ENCODE results near the gene OMP.

Gene OMP

DNA sequence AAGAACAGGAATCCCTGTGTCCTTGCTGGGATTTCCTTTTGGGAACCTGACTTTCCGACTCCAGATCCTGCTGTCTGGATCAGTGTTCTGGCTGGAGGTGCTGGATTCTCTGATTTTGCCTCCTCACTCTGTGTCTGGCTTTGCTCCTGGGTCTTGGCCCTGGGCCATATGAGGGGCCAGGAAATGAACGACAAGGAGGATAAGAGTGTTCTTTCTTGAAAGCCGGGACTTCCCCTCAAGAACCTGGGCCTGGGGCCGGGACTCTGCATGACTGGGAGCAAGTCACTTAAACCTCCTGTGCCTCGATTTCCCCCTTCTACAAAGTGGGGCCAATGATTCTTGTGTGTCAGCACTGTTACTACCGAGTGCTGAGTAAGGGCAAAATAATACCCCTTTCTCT, 22.6 kb downstream of the OMP start:
- no peak for DNase-seq

DNA sequence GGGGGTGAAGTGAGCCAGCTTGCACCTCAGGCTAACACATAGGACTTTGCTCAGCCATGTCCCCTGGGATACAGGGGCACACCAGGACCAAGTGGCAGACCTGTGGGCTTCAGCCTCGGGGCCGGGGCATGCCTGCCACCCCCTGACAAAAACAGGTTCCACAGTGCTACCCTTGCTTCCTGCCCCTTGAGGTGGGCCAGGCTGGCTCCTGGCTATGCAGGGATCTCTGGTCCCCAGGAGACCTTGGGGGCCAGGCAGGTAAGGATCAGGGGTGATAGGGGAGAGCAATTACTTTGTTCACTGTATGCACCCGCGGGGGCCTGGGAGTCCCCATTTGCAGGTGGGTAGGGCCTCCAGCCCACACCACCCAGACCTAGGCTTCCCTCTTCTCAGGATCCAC, 23.1 kb downstream of the OMP start:
- DNase-seq = no peak

DNA sequence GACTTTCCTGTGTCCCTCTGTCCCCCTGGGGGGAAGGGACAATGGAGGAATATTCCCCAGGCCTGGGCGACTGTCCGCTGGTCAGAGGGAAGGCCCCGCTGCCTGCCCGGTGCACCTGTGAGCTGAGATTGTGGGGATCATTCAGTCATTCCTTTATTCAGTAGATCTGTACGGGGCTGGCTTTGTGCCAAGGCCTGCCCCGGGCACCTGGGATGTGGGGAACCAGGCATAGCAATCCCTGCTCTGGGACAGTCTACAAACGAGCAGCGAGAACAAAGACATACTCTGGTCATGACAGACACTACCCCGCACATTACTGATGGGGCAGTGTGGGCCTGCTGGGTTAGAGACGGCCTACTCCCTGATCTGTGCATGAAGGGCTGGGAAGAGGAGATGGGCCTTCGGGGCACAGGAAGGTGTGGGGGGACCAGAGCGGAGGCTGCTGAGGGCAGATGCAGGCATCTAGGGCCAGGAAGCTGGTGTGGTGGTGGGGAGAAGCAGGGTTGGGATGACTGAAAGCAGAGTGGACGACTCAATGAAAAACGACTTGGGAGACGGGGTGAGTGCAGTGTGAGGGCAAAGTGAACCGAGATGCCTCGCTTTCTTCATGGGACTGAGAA, 23.6 kb downstream of the OMP start:
- no peak for DNase-seq

DNA sequence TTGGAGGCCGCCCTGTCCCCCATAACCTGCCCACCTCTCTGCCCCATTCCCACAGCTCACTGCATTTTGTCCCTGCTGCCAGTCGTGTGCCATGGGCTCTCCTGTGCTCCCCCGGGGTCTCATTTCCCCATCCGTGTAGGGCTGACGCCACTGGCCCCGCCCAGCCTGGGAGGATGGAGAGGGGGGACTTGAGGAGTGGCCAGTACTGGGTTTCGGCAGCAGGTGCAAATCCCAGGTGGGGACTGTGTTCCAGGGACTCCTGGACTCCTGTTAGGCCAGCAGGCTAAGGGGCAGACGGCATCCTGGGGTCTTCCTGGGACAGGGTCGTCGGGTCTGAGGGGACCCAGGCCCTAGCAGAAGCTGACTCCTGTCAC, 24.2 kb downstream of the OMP start:
- no peak for DNase-seq

DNA sequence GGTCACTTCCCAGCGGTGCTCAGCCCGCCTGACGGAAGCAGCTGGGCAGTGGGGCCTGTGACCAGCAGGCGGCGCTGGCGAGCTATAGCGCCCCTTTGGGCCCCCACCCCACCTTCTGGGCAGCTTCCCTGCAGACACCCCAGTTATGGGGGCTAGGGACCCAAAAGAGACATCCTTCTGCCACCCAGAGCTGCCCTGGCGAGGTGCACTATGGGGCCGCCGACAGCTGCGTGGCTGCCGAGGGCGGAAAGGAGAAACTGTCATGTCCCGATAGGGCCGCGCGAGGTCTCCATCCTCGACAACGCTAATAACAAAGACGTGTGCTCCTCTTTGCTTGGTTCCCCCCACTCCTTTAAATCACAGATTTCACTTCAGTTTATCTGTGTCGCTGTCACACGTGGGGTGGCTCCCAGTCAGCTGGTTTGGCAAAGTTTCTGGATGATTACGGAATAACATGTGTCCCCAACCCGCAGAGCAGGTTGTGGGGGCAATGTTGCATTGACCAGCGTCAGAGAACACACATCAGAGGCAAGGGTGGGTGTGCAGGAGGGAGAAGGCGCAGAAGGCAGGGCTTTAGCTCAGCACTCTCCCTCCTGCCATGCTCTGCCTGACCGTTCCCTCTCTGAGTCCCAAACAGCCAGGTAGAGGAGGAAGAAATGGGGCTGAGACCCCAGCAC, 24.7 kb downstream of the OMP start:
- DNase-seq = peak; percentile 64

DNA sequence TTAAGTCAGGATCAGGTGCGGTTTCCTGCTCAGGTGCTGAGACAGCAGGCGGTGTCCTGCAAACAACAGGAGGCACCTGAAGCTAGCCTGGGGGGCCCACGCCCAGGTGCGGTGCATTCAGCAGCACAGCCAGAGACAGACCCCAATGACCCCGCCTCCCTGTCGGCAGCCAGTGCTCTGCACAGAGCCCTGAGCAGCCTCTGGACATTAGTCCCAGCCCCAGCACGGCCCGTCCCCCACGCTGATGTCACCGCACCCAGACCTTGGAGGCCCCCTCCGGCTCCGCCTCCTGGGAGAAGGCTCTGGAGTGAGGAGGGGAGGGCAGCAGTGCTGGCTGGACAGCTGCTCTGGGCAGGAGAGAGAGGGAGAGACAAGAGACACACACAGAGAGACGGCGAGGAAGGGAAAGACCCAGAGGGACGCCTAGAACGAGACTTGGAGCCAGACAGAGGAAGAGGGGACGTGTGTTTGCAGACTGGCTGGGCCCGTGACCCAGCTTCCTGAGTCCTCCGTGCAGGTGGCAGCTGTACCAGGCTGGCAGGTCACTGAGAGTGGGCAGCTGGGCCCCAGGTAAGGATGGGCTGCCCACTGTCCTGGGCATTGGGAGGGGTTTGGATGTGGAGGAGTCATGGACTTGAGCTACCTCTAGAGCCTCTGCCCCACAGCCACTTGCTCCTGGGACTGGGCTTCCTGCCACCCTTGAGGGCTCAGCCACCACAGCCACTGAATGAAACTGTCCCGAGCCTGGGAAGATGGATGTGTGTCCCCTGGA, 25.5 kb downstream of the OMP start, which contains the start of gene MYO7A:
MYO7A (plus strand) TSS at position 327 of the 772 bp plus-strand sequence. CDS start 2,389 bp downstream, outside the sequence.
- DNase-seq = no peak

DNA sequence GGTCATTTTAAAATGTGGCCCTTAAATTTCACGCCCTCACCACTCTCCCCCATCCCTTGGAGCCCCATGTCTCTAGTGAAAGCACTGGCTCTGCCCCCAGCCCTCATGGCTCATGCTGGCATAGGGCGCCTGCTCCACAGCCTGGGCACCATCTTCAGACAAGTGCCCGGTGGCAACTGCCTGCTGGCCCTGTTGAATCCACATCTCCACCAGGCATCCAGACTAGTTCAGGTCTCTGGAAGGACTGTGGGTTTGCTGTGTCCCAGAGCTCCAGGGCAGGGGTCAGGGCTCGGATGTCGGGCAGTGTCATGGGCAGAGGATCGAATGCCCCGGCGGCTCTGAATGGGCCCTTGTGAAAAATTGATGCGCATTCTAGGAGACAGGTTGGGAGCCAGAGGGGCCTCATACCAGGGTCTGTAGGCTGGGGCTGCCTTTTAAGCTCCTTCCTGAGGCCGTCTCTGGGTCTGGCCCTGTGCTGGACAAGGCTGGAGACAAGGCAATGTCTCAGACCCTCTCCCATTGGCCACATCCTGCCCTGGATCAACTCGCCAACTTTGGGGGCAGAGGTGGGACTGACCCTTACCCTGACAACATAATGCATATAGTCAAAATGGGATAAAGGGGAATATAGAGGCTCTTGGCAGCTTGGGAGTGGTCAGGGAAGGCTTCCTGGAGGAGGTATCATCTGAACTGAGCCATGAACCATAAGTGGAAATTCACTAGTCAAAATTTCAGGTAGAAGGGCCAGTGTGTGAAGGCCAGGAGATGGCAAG, 26.6 kb downstream of the OMP start:
- no peak for DNase-seq

DNA sequence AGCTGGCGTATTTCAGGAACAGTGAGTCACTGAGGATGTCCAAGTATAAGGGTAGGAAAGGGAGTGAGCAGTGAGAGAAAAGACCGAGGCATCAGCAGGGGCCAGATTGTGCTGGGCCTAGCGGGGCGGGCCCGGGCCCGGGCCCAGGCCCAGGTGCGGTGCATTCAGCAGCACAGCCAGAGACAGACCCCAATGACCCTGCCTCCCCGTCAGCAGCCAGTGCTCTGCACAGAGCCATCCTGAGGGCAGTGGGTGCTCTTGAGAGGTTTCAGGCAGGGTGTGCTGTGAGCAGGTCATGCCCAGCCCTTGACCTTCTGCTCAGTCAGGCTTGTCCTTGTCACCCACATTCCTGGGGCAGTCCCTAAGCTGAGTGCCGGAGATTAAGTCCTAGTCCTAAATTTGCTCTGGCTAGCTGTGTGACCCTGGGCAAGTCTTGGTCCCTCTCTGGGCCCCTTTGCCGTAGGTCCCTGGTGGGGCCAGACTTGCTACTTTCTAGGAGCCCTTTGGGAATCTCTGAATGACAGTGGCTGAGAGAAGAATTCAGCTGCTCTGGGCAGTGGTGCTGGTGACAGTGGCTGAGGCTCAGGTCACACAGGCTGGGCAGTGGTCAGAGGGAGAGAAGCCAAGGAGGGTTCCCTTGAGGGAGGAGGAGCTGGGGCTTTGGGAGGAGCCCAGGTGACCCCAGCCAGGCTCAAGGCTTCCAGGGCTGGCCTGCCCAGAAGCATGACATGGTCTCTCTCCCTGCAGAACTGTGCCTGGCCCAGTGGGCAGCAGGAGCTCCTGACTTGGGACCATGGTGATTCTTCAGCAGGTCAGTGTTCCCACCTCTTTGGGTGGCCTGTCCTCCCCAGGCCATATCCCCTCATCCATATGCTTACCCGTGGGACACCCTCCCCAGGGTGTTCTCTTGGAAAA, 27.5 kb downstream of the OMP start:
- no peak for DNase-seq

DNA sequence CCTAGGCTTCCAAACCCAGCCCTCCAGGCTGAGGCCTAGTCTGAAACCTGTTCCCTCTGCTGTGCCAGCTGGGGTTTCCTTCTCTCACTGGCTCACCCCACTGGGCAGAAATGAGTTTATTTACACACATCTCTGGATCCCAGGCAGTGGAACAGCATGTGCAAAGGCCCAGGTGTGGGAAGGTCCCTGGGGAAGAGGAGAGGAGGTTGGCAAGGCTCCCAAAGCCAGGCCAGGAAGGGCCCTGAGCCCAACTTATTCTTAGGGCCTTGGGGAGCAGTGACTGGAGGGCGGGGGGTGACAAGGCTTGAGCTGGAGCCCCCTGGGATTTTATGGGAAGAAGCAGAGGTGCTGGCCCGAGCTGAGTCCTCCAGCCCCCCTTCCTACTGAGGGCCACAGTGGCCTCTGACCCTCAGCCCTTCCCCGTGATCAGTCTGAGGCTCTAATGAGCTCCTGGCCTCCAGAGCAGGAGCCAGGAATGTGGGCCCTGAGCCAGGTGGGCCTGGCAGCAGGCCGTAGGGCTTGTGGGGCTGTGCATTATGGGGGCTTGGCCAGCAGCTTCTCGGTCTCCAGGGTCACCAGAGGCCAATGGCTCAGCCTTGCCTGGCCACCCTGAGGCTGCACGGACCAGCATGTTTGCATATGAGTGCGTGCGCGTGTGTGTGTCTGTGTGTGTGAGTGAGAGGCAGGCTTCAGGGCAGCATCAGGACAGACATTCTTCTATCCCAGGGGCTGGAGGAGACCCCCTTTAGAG, 28.3 kb downstream of the OMP start:
- no peak for DNase-seq

DNA sequence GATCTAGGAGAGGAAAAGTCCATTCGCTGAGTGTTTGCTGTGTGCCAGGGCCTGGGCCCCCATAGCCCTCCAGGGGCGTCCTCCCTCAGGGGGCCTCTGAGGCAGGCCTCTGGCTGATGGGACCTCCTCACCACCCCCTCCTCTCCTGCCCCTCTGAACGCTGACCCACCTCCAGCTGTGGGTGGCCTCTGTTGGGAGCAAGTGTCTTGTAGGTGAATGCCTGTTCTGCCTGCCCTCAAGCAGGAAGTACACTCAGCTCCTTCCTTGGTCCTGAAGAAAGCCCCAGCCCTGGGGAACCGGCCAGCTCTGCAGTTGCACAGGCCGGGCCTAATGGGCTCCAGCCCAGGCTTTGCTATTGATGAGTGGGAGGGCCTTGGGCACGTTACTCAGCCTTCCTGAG, 28.9 kb downstream of the OMP start:
- no peak for DNase-seq

DNA sequence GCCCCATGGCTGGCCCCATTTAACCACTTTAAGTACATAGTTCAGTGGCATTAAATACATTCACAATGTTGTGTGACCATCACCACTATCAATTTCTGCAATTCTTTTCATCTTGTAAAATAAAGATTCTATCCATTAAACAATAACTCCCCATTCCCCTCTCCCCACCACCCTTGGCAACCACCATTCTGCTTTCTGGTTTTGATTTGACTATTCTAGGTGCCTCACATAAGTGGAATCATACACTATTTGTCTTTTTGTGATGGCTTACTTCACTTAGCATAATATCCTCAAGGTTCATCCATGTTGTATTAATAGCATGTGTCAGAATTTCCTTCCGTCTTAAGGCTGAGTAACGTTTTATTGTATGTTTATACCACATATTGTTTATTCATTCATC, 32.4 kb downstream of the OMP start:
- no peak for DNase-seq

DNA sequence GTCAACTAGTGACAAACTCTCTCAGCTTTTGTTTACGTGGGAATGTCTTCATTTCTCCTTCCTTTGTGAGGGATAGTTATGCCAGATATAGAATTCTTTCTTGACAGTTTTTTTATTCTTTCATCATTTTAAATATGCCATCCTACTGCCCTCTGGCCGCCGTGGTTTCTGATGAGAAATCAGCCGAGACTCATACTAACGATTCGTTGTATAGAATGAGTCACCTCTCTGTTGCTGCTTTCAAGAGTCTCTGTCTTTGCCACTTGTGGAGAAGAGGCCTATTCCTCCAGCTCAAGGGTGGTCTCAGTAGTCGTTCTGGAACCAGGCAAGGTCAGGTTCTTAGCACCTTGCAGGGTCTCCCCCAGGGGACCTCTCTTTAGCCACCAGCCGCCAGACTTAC, 33.4 kb downstream of the OMP start:
- no peak for DNase-seq

DNA sequence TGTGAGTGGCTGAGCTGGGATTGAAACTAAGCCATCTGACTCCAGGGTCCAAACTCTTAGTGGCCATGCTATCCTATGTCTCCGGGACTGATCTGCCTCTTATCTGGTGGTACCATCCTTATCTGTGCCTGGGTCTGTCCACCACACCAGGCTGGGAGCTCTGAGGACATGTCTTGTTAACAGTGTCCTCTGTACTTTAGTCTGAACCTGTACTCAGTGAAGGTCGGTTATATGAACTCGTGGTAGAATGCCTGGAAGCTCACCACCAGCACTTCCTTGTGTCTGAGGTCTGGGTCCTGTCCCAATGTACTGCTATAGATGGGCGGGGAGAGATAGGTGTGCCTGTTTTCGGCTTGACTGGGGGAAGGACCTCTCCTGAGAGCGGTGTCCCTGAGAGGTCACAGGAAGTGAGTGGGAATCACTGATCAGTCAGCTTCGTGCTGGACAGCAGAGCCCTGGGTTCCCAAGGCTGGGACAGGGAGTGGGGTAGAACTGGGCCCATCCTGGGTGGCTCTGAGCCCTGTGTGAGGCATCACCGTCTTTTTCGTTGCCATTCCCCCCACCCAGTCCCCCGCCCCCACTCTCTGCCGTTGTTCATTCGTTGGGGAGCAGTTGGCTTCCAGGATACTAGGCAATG, 34.3 kb downstream of the OMP start:
- no peak for DNase-seq

DNA sequence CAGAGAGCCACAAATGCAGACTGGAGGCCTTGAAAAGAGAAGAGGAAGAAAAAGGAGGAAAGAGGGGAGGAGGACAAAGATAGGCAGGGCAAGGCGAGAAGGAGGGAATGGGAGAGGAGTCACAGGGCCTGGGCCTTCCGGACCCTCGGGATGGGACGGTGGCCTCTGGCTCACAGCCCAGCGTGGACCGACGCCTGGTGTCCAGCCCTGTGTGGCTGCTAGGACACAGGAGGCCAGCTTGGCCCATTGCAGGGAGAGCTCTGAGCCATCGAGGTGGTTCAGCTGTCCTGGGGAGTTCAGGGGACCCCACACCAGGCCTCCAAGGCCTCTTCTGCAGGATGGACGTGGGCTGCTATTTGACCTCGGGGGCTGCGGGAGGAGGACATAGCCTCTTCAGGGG, 34.8 kb downstream of the OMP start:
- no peak for DNase-seq

DNA sequence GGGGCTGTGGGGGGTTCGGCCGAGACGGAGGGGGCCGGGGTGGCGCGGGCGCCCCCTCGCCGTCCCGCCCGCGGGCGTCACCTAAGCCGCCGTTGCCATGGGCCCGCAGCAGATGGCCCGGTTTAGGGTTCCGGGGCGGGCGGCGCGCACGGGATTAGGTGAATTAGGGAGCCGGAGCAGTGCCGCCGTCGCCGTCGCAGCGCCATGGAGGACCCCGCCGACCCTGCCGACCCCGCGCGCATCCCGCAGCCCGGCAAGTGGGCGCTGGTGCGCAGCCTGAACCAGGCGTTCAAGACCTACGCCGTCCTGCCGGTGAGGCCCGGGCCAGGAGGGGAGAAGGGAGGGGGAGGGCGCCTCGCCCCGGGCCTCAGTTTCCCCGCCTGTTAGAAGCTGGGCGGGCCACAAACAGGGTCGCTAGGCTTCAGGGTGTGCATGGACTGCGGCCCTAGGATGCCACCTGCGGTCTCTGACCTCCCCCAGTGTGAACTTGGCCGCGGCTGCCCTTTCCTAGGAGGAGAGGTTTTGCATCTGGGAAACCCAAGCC, 35.5 kb downstream of the OMP start:
- no peak for DNase-seq

DNA sequence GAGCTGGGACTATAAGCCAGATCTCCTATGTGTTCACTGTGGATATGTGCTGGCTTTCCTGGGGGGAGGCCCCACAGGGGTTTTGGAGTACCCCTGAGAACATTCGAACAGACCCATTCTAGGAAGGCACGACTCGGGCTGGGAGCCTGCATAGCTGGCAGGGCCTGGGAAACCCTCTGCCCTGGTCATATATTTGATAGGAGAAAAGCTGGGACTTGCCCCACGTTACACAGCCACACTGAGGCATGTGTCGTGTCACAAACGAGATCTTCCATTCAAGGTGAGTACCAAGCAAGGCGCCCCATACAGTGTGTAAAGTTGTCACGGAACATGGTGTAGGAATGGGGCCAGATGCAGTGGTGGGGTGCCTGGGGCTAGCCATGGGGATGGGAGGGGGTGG, 36.6 kb downstream of the OMP start:
- DNase-seq = no peak

DNA sequence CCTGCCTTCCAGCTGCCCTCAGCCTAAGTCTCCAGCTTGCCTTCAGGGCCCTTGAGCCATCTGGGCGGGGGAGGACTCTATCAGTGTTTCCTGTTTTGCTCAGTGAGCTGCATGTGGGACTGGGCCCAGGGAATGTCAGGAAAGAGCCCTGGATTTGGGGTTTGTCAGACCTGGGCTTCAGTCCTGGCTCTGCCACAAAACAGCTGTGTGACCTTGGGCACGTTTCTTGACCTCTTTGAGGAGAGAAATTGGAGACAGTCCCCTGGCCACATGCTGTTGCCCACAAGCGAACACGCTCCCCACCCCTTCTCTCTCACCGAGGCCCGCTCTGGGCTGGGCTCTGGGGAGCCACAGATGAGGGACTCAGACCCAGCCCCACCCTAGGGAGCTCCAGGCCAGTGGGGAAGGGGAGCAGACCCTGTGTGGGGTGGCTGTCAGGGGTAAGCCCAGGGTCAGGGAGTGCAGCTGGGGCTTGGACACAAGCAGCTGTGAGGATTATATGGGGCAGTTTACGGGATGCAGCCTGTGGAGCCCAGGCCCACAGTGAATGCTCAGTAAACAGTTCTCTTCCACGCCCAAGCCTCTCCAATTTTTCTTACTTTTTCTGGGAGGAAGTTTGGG, 37.7 kb downstream of the OMP start:
- DNase-seq = no peak

DNA sequence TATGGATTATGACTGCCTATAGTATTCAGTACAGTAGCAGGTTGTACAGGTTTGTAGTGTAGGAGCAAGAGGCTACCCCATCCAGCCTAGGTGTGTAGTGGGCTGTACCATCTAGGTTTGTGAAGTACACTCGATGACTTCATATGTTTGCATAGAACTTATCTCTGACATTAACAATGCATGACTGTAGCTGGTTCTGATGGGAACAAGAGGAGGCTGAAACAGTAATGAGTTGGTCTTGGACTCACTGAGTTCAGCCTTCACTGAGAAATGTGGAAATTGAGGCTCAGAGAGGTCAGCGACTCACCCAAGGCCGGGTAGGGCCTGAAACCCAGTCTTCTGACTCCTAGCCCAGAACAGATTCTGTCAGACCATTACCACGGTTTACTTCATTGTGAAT, 38.4 kb downstream of the OMP start:
- DNase-seq = no peak

DNA sequence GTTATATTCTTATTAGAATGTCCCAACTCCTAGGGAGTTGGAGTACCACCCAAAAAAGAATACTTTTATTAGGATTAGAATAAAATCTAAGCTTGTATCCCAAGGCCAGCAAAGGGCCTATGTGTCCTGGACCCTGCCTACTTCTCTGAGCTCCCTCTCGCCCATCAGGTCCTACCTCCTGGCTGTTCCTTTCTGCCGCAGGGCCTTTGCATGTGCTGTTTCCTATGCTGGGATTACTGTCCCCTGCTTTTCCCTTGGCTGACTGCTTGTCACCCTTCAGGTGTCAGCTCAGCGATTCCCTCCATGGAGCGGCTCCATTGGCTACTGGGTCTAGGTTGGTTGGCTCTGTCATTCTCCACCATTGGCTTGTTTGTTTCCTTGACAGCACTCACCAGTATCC, 38.8 kb downstream of the OMP start:
- DNase-seq = no peak
